Measurements from ENCODE around the gene RBCK1.

RBCK1 gene

DNA sequence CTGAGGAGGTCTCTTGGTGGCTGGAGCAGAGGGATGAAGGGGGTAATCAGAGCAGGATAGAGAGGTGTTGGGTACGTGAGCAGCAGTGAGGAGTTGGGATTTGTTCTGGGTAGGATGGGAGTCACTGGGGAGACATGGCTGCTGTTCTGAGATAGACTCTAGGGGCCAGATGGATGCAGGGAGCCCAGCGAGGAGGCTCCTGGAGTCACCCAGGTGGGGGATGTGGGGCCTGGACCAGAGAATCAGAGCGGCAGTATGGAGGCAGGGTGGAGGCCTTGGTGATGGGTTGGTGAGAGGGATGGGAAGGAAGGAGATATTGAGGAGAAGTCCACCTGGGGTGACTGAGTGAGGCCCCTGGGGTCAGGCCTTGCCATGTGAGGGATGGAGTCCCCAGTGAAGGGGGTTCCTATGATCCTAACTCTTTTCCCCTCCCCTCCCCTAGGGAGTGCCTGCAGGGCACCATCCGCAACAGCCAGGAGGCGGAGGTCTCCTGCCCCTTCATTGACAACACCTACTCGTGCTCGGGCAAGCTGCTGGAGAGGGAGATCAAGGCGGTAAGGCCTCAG is 13.7 kb downstream of the RBCK1 start:
- no peak overlapping the region for H2AFZ ChIP-seq
- no peaks in the 10 kb centered on the region for H3K36me3 ChIP-seq (ENCODE audit: control insufficient read depth, insufficient read depth, low read length)
- H3K27ac ChIP-seq = no peak overlapping the region
- H3K79me2 ChIP-seq = peaks cover under 1% of the 10 kb centered on the region
- no peaks in the 10 kb centered on the region for H3K9me3 ChIP-seq (ENCODE audit: control insufficient read depth, low read length)
- H3K27me3 ChIP-seq (ENCODE audit: control insufficient read depth, insufficient read depth, low read length) = no peaks in the 10 kb centered on the region
- TF ChIP-seq, protein P1, sequence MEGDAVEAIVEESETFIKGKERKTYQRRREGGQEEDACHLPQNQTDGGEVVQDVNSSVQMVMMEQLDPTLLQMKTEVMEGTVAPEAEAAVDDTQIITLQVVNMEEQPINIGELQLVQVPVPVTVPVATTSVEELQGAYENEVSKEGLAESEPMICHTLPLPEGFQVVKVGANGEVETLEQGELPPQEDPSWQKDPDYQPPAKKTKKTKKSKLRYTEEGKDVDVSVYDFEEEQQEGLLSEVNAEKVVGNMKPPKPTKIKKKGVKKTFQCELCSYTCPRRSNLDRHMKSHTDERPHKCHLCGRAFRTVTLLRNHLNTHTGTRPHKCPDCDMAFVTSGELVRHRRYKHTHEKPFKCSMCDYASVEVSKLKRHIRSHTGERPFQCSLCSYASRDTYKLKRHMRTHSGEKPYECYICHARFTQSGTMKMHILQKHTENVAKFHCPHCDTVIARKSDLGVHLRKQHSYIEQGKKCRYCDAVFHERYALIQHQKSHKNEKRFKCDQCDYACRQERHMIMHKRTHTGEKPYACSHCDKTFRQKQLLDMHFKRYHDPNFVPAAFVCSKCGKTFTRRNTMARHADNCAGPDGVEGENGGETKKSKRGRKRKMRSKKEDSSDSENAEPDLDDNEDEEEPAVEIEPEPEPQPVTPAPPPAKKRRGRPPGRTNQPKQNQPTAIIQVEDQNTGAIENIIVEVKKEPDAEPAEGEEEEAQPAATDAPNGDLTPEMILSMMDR (IDR thresholded peaks at IDR 0.05) = no peak
- H3K4me2 ChIP-seq (ENCODE audit: low read length) = no peak overlapping the region
- no peak overlapping the region for H3K9ac ChIP-seq
- no peaks in the 10 kb centered on the region for H3K4me1 ChIP-seq
- no peak overlapping the region for H3K4me3 ChIP-seq (ENCODE audit: low read depth, low read length)

DNA sequence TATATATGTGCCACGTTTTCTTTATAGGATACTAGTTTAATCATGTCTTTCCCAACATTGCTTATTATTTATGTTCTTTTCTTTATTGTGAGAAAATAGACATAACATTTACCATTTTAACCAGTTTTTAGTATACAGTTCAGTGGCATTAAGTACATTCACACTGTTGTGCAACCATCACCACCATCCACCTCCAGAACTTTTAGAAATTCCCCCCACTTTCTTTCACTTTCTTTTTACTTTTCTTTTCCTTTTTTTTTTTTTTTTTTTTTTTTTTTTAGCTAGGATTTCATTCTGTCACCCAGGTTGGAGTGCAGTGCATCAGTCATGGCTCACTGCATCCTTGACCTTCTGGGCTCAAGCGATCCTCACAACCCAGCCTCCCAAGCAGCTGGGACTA is 18.5 kb downstream of the RBCK1 start:
- H3K9ac ChIP-seq = no peak overlapping the region
- H3K4me3 ChIP-seq (ENCODE audit: low read depth, low read length) = no peak overlapping the region
- no peak overlapping the region for H3K27ac ChIP-seq
- no peaks in the 10 kb centered on the region for H3K9me3 ChIP-seq (ENCODE audit: control insufficient read depth, low read length)
- no peaks in the 10 kb centered on the region for H3K36me3 ChIP-seq (ENCODE audit: control insufficient read depth, insufficient read depth, low read length)
- H2AFZ ChIP-seq = no peak overlapping the region
- TF ChIP-seq, protein P1 (IDR thresholded peaks at IDR 0.05) = no peak
- no peak overlapping the region for H3K4me2 ChIP-seq (ENCODE audit: low read length)
- H3K79me2 ChIP-seq = no peaks in the 10 kb centered on the region
- H3K4me1 ChIP-seq = no peaks in the 10 kb centered on the region
- H3K27me3 ChIP-seq (ENCODE audit: control insufficient read depth, insufficient read depth, low read length) = no peaks in the 10 kb centered on the region

DNA sequence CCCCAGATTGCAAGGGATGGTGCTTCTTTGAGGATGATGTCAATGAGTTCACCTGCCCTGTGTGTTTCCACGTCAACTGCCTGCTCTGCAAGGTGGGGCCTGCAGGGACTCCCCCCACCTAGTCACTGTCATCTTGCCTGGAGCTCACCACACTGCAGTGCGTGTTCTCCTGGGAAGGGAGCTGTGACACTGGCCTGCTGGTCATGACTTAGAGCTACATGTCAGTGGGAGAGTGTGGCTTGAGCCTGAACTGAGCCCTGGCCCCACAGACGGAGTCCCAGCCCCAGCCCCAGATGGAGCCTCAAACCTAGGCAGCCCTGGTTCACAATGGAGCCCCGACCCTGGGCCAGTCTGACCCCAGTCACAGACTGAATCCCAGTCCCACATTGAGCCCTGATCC is 19.3 kb downstream of the RBCK1 start:
- no peaks in the 10 kb centered on the region for H3K36me3 ChIP-seq (ENCODE audit: control insufficient read depth, insufficient read depth, low read length)
- H3K27ac ChIP-seq = no peak overlapping the region
- no peak overlapping the region for H2AFZ ChIP-seq
- H3K4me3 ChIP-seq (ENCODE audit: low read depth, low read length) = no peak overlapping the region
- H3K9ac ChIP-seq = no peak overlapping the region
- H3K79me2 ChIP-seq = no peaks in the 10 kb centered on the region
- TF ChIP-seq, protein P1 (IDR thresholded peaks at IDR 0.05) = no peak
- no peaks in the 10 kb centered on the region for H3K9me3 ChIP-seq (ENCODE audit: control insufficient read depth, low read length)
- H3K27me3 ChIP-seq (ENCODE audit: control insufficient read depth, insufficient read depth, low read length) = no peaks in the 10 kb centered on the region
- H3K4me1 ChIP-seq = no peaks in the 10 kb centered on the region
- H3K4me2 ChIP-seq (ENCODE audit: low read length) = no peak overlapping the region

DNA sequence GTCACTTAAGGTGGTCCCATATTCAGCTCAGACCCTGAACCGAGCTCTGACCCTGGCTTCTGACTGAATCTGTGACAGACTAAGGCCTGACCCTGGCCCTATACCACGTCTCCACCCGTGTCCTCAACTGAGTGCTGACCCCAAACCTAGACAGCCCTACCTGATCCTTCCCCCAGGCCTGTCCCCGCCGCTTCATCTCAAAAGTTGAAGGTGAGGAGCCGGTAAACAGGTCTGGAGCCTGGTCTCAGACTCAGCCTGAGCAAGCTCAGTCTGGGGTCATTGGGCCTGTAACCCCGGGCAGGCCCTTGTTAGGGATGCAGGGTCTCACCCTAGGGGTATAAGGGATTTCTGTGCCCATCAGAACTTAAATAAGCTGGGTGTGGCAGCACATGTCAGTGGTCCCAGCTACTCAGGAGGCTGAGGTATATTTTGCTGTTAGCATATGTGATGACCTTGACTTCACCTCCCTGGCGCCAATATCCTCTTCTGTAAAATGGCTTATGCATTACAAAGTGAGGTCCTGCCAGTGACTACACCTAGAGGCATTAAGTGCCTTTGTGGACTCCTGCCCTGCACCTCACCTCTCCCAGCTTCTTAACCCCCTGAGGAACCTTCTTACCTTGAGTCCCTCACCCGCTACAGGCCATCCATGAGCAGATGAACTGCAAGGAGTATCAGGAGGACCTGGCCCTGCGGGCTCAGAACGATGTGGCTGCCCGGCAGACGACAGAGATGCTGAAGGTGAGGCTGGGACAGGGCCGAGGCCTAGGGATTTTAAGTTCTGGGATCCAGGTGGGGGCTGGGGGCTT is 20.0 kb downstream of the RBCK1 start:
- H3K27ac ChIP-seq = no peak overlapping the region
- no peaks in the 10 kb centered on the region for H3K9me3 ChIP-seq (ENCODE audit: control insufficient read depth, low read length)
- H3K79me2 ChIP-seq = no peaks in the 10 kb centered on the region
- no peak overlapping the region for H3K4me3 ChIP-seq (ENCODE audit: low read depth, low read length)
- TF ChIP-seq, protein P1 (IDR thresholded peaks at IDR 0.05) = no peak
- H3K9ac ChIP-seq = no peak overlapping the region
- H3K4me1 ChIP-seq = no peaks in the 10 kb centered on the region
- no peaks in the 10 kb centered on the region for H3K27me3 ChIP-seq (ENCODE audit: control insufficient read depth, insufficient read depth, low read length)
- H3K36me3 ChIP-seq (ENCODE audit: control insufficient read depth, insufficient read depth, low read length) = no peaks in the 10 kb centered on the region
- no peak overlapping the region for H3K4me2 ChIP-seq (ENCODE audit: low read length)
- no peak overlapping the region for H2AFZ ChIP-seq

Measured in parathyroid adenoma (tissue), 2 donors.